Spinal cord (tissue), 10 donors: Measurements from ENCODE around the gene LSAMP. TPM values are rescaled to one million over a fixed set of nuclear protein-coding genes. Genes with fewer than 3 reads are reported as not detected.
"Not testable (repeated sequence)": the region's sequence is repeated elsewhere in the genome, so short reads cannot be mapped to it uniquely, and the experiment has no call there.

Experiments
- DNase-seq, 6 donors: peaks; one replicate each; pipeline versions ENCODE4 v3.0.0 to v3.0.0-alpha.2; 2013 to 2015; ENCODE audit warnings: low spot score in 6 of 6, low read depth in 4 of 6
- H3K27ac ChIP-seq: one replicate; pipeline ENCODE4 v1.5.1; 2013; ENCODE audit warnings: low read depth, low read length, control low read depth
- H3K27me3 ChIP-seq: one replicate; pipeline ENCODE4 v1.6.1; 2013; ENCODE audit warnings: low read length; ENCODE audit not compliant: control insufficient read depth, insufficient read depth
- H3K36me3 ChIP-seq: one replicate; pipeline ENCODE4 v1.6.1; 2013; ENCODE audit warnings: low read length; ENCODE audit not compliant: control insufficient read depth, insufficient read depth
- H3K4me1 ChIP-seq: one replicate; pipeline ENCODE4 v1.6.1; 2013; ENCODE audit warnings: low read length; ENCODE audit not compliant: control insufficient read depth, insufficient read depth
- H3K4me3 ChIP-seq: one replicate; pipeline ENCODE4 v1.5.1; 2013; ENCODE audit warnings: low read depth, low read length, control low read depth
- H3K9me3 ChIP-seq: one replicate; pipeline ENCODE4 v1.6.1; 2013; ENCODE audit warnings: low read length; ENCODE audit not compliant: control insufficient read depth, insufficient read depth
- WGBS: methylation state at CpG from one replicate; pipeline ENCODE4 v1.1.5; 2013; ENCODE audit warnings: missing lambda C conversion rate; ENCODE audit not compliant: insufficient coverage; 5-methylcytosine and 5-hydroxymethylcytosine counted together
- polyA plus RNA-seq, 2 donors: library from polyadenylated mRNA; unstranded; fragments of 120-200 nt; gene quantifications; one replicate each; pipeline ENCODE4 v1.2.1, GENCODE V29; 2013; ENCODE audit not compliant: insufficient read length in 2 of 2
- small RNA-seq: library from RNA; depleted of rRNA; stranded (forward); fragments of <200 nt; gene quantifications from one replicate; pipeline ENCODE3, GENCODE V24; 2014; ENCODE audit warnings: low replicate concordance
- total RNA-seq, 2 donors: library from RNA; depleted of rRNA in 1 of 2; stranded (reverse); fragments of 120-200 nt in 1 of 2; fragments of >200 nt in 1 of 2; gene quantifications; one replicate each; pipeline versions ENCODE4 v1.2.3 to v1.2.4, GENCODE V29; 2013 to 2014
- donor health status: healthy.

Gene LSAMP
- total and polyA plus RNA-seq, 4 donors, result 69.4 to 174 (median 108) TPM

GRCh38 chr3:115761927-115762305 lies 683.4 kb downstream of the LSAMP start:
- Histone ChIP-seq H3K27me3 (no peaks in the 10 kb centered on the region), H3K36me3 (no peaks in the 10 kb centered on the region), H3K4me3 (no peak overlapping the region), H3K4me1 (no peaks in the 10 kb centered on the region), H3K9me3 (no peaks in the 10 kb centered on the region), H3K27ac (no peak overlapping the region)
- DNase-seq, result no peak

- H3K27ac ChIP-seq, result no peak overlapping the region
- whole genome bisulfite sequencing, result 67% methylated on average over 3 of the region's 3 CpGs
- no peaks in the 10 kb centered on the region for H3K9me3 ChIP-seq
- no peaks in the 10 kb centered on the region for H3K27me3 ChIP-seq
- H3K4me3 ChIP-seq, result no peak overlapping the region
- no peaks in the 10 kb centered on the region for H3K4me1 ChIP-seq
- DNase-seq, result peak in 1 of 6 donors; percentile 71
- no peaks in the 10 kb centered on the region for H3K36me3 ChIP-seq
Observed at GRCh38 chr3:115760716-115761115, 684.6 kb downstream of the LSAMP start.

DNA sequence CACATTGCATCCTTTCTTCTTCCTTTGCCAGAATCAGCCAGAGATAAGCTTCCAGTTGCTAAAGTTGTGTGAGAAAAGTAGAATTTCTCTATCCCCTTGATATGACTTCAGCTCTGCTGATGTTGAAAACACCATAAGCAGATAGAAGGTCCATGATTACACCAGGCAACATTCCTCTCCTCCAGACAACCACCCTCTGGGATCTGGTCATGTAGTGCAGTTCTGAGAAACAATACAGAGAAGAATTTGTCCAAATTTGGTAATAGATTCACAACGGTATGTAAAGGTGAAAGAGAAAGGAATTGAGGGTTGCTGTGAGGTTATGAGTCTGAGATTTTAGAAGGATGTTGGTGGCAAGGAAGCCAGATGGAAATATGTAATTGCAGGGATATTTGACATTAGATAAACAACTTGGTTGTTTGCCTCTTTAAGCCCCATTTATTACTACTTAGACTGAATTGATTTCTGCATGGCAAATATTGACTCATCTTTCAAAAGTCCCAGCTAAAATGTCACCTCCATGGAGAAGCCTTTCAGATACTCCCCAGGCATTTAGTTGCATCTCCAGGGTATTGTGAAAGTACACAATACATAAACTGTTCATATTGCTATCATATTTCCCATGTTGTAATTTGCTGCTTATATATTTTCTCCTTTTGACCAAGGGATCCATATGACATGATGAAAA lies 687.1 kb downstream of the LSAMP start:
- Histone ChIP-seq H3K4me3 (no peak overlapping the region), H3K27me3 (no peaks in the 10 kb centered on the region), H3K27ac (no peak overlapping the region), H3K9me3 (no peaks in the 10 kb centered on the region), H3K4me1 (no peaks in the 10 kb centered on the region), H3K36me3 (no peaks in the 10 kb centered on the region)
- DNase-seq, result no peak
- 90% methylated on average over 1 of the region's 1 CpG for WGBS

DNA sequence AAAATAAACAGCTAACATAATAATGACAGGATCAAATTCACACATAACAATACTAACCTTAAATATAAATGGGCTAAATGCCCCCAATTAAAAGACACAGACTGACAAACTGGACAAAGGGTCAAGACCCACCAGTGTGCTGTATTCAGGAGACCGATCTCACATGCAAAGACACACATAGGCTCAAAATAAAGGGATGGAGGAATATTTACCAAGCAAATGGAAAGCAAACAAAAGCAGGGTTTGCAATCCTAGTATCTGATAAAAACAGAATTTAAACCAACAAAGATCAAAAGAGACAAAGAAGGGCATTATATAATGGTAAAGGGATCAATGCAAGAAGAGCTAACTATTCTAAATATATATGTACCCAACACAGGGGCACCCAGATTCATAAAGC lies 692.3 kb downstream of the LSAMP start:
- not testable (repeated sequence) for H3K4me3 ChIP-seq, H3K36me3 ChIP-seq, DNase-seq, H3K27ac ChIP-seq, H3K27me3 ChIP-seq, H3K4me1 ChIP-seq, H3K9me3 ChIP-seq
- WGBS, result no CpG with 5 or more reads among the region's 1 CpG

Small RNAs within 50 kb of the gene (small RNA-seq; reads per million reads assigned to genes)
- not detected for gene RN7SL815P
